ENCODE measurements around the gene LIPT2.

The LIPT2 gene

GRCh38 chr11:74460065-74460464 is 33.5 kb downstream of the LIPT2 start:
- TF ChIP-seq RAD21 (IDR thresholded peaks at IDR 0.05; ENCODE audit: low read depth) (no peak), TEAD4 (IDR thresholded peaks at IDR 0.05) (no peak), EP300 (IDR thresholded peaks at IDR 0.05; ENCODE audit: borderline replicate concordance) (no peak), USF1 (IDR thresholded peaks at IDR 0.05) (no peak), TCF12 (IDR thresholded peaks at IDR 0.05; ENCODE audit: low read depth) (no peak), ZBTB7A (IDR thresholded peaks at IDR 0.05; ENCODE audit: low read depth) (no peak), CREB1 (IDR thresholded peaks at IDR 0.05; ENCODE audit: low read depth) (no peak), EGR1 (IDR thresholded peaks at IDR 0.05) (no peak), NFIC (IDR thresholded peaks at IDR 0.05) (no peak), CEBPB (IDR thresholded peaks at IDR 0.05) (no peak), YY1 (IDR thresholded peaks at IDR 0.05; ENCODE audit: low read depth) (no peak), TAF1 (IDR thresholded peaks at IDR 0.05; ENCODE audit: low read depth) (no peak), FOXM1 (IDR thresholded peaks at IDR 0.05; ENCODE audit: borderline replicate concordance, low read depth) (no peak), MAX (IDR thresholded peaks at IDR 0.05) (no peak)
- TF ChIP-seq, protein P1, sequence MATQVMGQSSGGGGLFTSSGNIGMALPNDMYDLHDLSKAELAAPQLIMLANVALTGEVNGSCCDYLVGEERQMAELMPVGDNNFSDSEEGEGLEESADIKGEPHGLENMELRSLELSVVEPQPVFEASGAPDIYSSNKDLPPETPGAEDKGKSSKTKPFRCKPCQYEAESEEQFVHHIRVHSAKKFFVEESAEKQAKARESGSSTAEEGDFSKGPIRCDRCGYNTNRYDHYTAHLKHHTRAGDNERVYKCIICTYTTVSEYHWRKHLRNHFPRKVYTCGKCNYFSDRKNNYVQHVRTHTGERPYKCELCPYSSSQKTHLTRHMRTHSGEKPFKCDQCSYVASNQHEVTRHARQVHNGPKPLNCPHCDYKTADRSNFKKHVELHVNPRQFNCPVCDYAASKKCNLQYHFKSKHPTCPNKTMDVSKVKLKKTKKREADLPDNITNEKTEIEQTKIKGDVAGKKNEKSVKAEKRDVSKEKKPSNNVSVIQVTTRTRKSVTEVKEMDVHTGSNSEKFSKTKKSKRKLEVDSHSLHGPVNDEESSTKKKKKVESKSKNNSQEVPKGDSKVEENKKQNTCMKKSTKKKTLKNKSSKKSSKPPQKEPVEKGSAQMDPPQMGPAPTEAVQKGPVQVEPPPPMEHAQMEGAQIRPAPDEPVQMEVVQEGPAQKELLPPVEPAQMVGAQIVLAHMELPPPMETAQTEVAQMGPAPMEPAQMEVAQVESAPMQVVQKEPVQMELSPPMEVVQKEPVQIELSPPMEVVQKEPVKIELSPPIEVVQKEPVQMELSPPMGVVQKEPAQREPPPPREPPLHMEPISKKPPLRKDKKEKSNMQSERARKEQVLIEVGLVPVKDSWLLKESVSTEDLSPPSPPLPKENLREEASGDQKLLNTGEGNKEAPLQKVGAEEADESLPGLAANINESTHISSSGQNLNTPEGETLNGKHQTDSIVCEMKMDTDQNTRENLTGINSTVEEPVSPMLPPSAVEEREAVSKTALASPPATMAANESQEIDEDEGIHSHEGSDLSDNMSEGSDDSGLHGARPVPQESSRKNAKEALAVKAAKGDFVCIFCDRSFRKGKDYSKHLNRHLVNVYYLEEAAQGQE (IDR thresholded peaks at IDR 0.05; ENCODE audit: low read depth): no peak

GRCh38 chr11:74459584-74459983 is 33.9 kb downstream of the LIPT2 start:
- TF ChIP-seq ZBTB7A (IDR thresholded peaks at IDR 0.05; ENCODE audit: low read depth) (no peak), YY1 (IDR thresholded peaks at IDR 0.05; ENCODE audit: low read depth) (no peak), TAF1 (IDR thresholded peaks at IDR 0.05; ENCODE audit: low read depth) (no peak), TEAD4 (IDR thresholded peaks at IDR 0.05) (no peak), TCF12 (IDR thresholded peaks at IDR 0.05; ENCODE audit: low read depth) (no peak), CREB1 (IDR thresholded peaks at IDR 0.05; ENCODE audit: low read depth) (no peak), NFIC (IDR thresholded peaks at IDR 0.05) (no peak), CEBPB (IDR thresholded peaks at IDR 0.05) (no peak), EGR1 (IDR thresholded peaks at IDR 0.05) (no peak), EP300 (IDR thresholded peaks at IDR 0.05; ENCODE audit: borderline replicate concordance) (no peak), FOXM1 (IDR thresholded peaks at IDR 0.05; ENCODE audit: borderline replicate concordance, low read depth) (no peak), MAX (IDR thresholded peaks at IDR 0.05) (no peak)
- TF ChIP-seq, protein P1 (IDR thresholded peaks at IDR 0.05; ENCODE audit: low read depth): no peak

DNA sequence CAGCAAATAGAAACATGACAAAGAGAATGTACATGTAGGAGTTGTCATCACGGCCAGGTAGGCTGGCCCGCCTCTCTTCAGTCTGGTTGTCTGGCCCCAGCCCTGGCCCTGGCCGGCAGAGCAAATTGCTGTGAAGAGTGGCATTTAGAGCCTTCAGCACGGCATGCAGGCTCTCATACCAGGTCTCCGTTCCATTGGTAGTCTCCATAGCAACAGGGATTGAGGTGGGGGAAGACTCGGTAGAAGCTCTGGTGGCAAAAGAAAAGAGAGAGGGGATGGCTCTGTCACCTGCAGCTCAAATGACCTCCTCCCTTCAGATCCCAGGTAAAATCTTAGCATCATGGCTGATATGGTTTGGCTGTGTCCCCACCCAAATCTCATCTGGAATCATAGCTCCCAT is 36.2 kb downstream of the LIPT2 start:
- no peak for TF ChIP-seq USF1 (IDR thresholded peaks at IDR 0.05)
- no peak for TF ChIP-seq YY1 (IDR thresholded peaks at IDR 0.05; ENCODE audit: low read depth)
- TF ChIP-seq RAD21 (IDR thresholded peaks at IDR 0.05; ENCODE audit: low read depth): no peak
- no peak for TF ChIP-seq FOXM1 (IDR thresholded peaks at IDR 0.05; ENCODE audit: borderline replicate concordance, low read depth)
- no peak for TF ChIP-seq TCF12 (IDR thresholded peaks at IDR 0.05; ENCODE audit: low read depth)
- TF ChIP-seq NFIC (IDR thresholded peaks at IDR 0.05): no peak
- no peak for TF ChIP-seq MAX (IDR thresholded peaks at IDR 0.05)
- TF ChIP-seq EP300 (IDR thresholded peaks at IDR 0.05; ENCODE audit: borderline replicate concordance): no peak
- TF ChIP-seq, protein P1 (IDR thresholded peaks at IDR 0.05; ENCODE audit: low read depth): no peak
- TF ChIP-seq CEBPB (IDR thresholded peaks at IDR 0.05): no peak
- TF ChIP-seq TAF1 (IDR thresholded peaks at IDR 0.05; ENCODE audit: low read depth): no peak
- TF ChIP-seq TEAD4 (IDR thresholded peaks at IDR 0.05): no peak
- no peak for TF ChIP-seq CREB1 (IDR thresholded peaks at IDR 0.05; ENCODE audit: low read depth)
- no peak for TF ChIP-seq EGR1 (IDR thresholded peaks at IDR 0.05)
- no peak for TF ChIP-seq ZBTB7A (IDR thresholded peaks at IDR 0.05; ENCODE audit: low read depth)

DNA sequence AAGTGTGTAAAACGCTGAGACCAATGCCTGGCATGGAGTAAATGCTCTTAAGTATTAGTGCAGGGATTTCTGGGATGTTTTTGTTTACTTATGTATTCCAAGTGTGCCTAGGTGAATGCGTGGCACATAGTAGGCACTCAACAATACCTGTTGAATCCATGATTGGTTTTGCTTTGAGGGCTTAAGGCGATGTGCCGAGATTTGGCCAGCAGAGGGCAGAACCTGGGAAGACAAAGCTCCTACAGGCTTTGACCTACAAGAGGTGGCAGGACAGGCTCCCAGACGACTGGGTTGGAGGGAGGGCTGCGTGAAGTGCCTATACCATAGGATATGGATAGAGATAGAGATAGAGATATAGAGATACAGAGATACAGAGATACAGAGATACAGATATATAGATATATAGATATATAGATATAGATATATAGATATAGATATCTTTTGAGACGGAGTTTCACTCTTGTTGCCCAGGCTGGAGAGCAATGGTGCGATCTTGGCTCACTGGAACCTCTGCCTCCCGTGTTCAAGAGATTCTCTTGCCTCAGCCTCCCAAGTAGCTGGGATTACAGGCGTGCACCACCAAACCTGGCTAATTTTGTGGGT is 40.0 kb downstream of the LIPT2 start:
- TF ChIP-seq TAF1 (IDR thresholded peaks at IDR 0.05; ENCODE audit: low read depth): no peak
- TF ChIP-seq NFIC (IDR thresholded peaks at IDR 0.05): no peak
- TF ChIP-seq YY1 (IDR thresholded peaks at IDR 0.05; ENCODE audit: low read depth): no peak
- TF ChIP-seq FOXM1 (IDR thresholded peaks at IDR 0.05; ENCODE audit: borderline replicate concordance, low read depth): no peak
- no peak for TF ChIP-seq EGR1 (IDR thresholded peaks at IDR 0.05)
- TF ChIP-seq RAD21 (IDR thresholded peaks at IDR 0.05; ENCODE audit: low read depth): peak; percentile 88
- TF ChIP-seq CEBPB (IDR thresholded peaks at IDR 0.05): no peak

All from Ishikawa (cell line).